Measurements from ENCODE around the gene KRTAP10-5. TPM values are rescaled to one million over a fixed set of nuclear protein-coding genes. Genes with fewer than 3 reads are reported as not detected.
"Not testable (repeated sequence)": the region's sequence is repeated elsewhere in the genome, so short reads cannot be mapped to it uniquely, and the experiment has no call there.

The KRTAP10-5 gene
- total RNA-seq, 1 experiment from 2014 or later: not detected

- ChIA-PET CTCF (interaction anchor here (1.2 kb wide), 1 partner anchor 135 kb away, joined by 3 read pairs; no protein-coding TSS in a partner anchor), POLR2A (no interaction called here)
- peak; percentile 7 for DNase-seq (ENCODE audit: low spot score)
- ATAC-seq: no peak
- Mint-ChIP-seq H3K4me3 (no peak within 1 kb of the TSS), H3K4me1 (peaks cover 51% of the 10 kb centered on the region), H3K36me3 (peaks cover 8% of the 10 kb centered on the region), H3K9me3 (peaks cover 14% of the 10 kb centered on the region), H3K27ac (0 out of 2 replicates have a peak within 1 kb of the TSS, but pooled peaks have one; percentile 25), H3K27me3 (ENCODE audit: low read depth) (peaks cover 5% of the 10 kb centered on the region; the same call in 1 of the 2 replicates)
- TF ChIP-seq, protein P1, sequence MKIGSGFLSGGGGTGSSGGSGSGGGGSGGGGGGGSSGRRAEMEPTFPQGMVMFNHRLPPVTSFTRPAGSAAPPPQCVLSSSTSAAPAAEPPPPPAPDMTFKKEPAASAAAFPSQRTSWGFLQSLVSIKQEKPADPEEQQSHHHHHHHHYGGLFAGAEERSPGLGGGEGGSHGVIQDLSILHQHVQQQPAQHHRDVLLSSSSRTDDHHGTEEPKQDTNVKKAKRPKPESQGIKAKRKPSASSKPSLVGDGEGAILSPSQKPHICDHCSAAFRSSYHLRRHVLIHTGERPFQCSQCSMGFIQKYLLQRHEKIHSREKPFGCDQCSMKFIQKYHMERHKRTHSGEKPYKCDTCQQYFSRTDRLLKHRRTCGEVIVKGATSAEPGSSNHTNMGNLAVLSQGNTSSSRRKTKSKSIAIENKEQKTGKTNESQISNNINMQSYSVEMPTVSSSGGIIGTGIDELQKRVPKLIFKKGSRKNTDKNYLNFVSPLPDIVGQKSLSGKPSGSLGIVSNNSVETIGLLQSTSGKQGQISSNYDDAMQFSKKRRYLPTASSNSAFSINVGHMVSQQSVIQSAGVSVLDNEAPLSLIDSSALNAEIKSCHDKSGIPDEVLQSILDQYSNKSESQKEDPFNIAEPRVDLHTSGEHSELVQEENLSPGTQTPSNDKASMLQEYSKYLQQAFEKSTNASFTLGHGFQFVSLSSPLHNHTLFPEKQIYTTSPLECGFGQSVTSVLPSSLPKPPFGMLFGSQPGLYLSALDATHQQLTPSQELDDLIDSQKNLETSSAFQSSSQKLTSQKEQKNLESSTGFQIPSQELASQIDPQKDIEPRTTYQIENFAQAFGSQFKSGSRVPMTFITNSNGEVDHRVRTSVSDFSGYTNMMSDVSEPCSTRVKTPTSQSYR (CRISPR knock-in tag; IDR thresholded peaks at IDR 0.05): no peak
Measured at GRCh38 chr21:44551340-44551961, 29.0 kb downstream of the KRTAP10-5 start, which contains the start of gene KRTAP10-2. TSS of gene KRTAP10-2 (minus strand) at chr21:44551505. CDS start at chr21:44551458, 47 bp downstream.

DNA sequence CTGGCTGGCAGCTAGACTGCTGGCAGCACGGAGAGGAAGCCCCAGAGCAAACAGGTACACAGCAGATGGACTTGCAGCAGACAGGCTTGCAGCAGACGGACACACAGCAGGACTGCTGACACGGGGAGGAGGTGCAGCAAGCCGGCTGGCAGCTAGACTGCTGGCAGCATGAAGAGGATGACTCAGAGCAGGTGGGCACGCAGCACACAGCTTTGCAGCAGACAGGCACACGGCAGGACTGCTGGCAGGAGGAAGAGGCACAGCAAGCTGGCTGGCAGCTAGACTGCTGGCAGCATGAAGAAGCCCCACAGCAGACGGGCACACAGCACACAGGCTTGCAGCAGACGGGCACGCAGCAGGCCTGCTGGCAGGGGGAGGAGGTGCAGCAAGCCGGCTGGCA is 29.6 kb downstream of the KRTAP10-5 start:
- Mint-ChIP-seq H3K27ac (no peak overlapping the region), H3K36me3 (peaks cover 8% of the 10 kb centered on the region), H3K9me3 (peaks cover 15% of the 10 kb centered on the region), H3K27me3 (ENCODE audit: low read depth) (peaks cover 5% of the 10 kb centered on the region; the same call in 1 of the 2 replicates), H3K4me1 (peaks cover 51% of the 10 kb centered on the region), H3K4me3 (no peak overlapping the region)
- ATAC-seq (no peak), DNase-seq (ENCODE audit: low spot score) (no peak)
- TF ChIP-seq MXD4 (CRISPR knock-in tag; IDR thresholded peaks at IDR 0.05; ENCODE audit: borderline replicate concordance) (no peak), KAT7 (CRISPR knock-in tag; IDR thresholded peaks at IDR 0.05; ENCODE audit: borderline replicate concordance) (no peak), FOXK1 (CRISPR knock-in tag; IDR thresholded peaks at IDR 0.05) (no peak), ZNF512 (CRISPR knock-in tag; IDR thresholded peaks at IDR 0.05; ENCODE audit: borderline replicate concordance) (no peak), JAZF1 (CRISPR knock-in tag; IDR thresholded peaks at IDR 0.05) (no peak), ESRRA (CRISPR knock-in tag; IDR thresholded peaks at IDR 0.05; ENCODE audit: borderline replicate concordance) (no peak), RORB (CRISPR knock-in tag; IDR thresholded peaks at IDR 0.05) (no peak), GRHL2 (CRISPR knock-in tag; IDR thresholded peaks at IDR 0.05; ENCODE audit: insufficient replicate concordance, severe bottlenecking) (no peak), CREM (CRISPR knock-in tag; IDR thresholded peaks at IDR 0.05) (no peak), GABPB1 (CRISPR knock-in tag; IDR thresholded peaks at IDR 0.05) (no peak), NR1H2 (CRISPR knock-in tag; IDR thresholded peaks at IDR 0.05) (no peak), ZNF121 (CRISPR knock-in tag; IDR thresholded peaks at IDR 0.05) (no peak), ZNF219 (CRISPR knock-in tag; IDR thresholded peaks at IDR 0.05; ENCODE audit: borderline replicate concordance) (no peak), NR2C2 (CRISPR knock-in tag; IDR thresholded peaks at IDR 0.05) (no peak)
- TF ChIP-seq, protein P2, sequence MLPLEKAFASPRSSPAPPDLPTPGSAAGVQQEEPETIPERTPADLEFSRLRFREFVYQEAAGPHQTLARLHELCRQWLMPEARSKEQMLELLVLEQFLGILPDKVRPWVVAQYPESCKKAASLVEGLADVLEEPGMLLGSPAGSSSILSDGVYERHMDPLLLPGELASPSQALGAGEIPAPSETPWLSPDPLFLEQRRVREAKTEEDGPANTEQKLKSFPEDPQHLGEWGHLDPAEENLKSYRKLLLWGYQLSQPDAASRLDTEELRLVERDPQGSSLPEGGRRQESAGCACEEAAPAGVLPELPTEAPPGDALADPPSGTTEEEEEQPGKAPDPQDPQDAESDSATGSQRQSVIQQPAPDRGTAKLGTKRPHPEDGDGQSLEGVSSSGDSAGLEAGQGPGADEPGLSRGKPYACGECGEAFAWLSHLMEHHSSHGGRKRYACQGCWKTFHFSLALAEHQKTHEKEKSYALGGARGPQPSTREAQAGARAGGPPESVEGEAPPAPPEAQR (CRISPR knock-in tag; IDR thresholded peaks at IDR 0.05): no peak
- TF ChIP-seq, protein P3, sequence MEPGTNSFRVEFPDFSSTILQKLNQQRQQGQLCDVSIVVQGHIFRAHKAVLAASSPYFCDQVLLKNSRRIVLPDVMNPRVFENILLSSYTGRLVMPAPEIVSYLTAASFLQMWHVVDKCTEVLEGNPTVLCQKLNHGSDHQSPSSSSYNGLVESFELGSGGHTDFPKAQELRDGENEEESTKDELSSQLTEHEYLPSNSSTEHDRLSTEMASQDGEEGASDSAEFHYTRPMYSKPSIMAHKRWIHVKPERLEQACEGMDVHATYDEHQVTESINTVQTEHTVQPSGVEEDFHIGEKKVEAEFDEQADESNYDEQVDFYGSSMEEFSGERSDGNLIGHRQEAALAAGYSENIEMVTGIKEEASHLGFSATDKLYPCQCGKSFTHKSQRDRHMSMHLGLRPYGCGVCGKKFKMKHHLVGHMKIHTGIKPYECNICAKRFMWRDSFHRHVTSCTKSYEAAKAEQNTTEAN (CRISPR knock-in tag; IDR thresholded peaks at IDR 0.05): no peak
- TF ChIP-seq, protein P4, sequence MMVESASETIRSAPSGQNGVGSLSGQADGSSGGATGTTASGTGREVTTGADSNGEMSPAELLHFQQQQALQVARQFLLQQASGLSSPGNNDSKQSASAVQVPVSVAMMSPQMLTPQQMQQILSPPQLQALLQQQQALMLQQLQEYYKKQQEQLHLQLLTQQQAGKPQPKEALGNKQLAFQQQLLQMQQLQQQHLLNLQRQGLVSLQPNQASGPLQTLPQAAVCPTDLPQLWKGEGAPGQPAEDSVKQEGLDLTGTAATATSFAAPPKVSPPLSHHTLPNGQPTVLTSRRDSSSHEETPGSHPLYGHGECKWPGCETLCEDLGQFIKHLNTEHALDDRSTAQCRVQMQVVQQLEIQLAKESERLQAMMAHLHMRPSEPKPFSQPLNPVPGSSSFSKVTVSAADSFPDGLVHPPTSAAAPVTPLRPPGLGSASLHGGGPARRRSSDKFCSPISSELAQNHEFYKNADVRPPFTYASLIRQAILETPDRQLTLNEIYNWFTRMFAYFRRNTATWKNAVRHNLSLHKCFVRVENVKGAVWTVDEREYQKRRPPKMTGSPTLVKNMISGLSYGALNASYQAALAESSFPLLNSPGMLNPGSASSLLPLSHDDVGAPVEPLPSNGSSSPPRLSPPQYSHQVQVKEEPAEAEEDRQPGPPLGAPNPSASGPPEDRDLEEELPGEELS (CRISPR knock-in tag; IDR thresholded peaks at IDR 0.05): no peak
- ChIA-PET CTCF (interaction anchor here (1.3 to 1.7 kb wide), 2 partner anchors 40 to 198 kb away, joined by 6 read pairs; no protein-coding TSS in a partner anchor), POLR2A (interaction anchor here (0.6 kb wide), 1 partner anchor 142 kb away, joined by 3 read pairs; no protein-coding TSS in a partner anchor)

DNA sequence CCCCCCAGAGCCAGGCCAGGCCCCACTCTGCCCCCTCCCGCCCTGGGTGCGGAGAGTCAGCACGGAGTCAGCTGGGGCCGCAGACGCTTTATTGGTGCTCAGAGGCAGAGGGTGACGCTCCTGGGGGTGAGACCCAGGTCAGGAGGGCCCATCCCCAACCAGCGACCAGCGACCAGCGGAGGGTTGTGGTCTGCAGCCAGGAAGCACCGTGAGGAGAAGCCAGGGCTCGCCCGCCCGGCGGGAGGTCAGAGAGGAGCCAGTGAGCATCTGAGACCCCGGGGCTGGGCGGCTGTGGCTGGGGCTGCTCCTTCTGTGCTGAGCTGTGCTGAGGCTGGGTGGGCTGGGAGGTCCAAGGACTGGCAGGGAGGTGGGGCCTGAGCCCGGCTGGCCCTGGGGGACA is 30.1 kb downstream of the KRTAP10-5 start:
- H3K36me3 Mint-ChIP-seq; H3K4me3 Mint-ChIP-seq; H3K27ac Mint-ChIP-seq; POLR2A ChIA-PET; H3K27me3 Mint-ChIP-seq (ENCODE audit: low read depth): not testable (repeated sequence)
- Mint-ChIP-seq H3K9me3 (peaks cover 20% of the 10 kb centered on the region), H3K4me1 (peaks cover 51% of the 10 kb centered on the region)
- ATAC-seq: peak; percentile 5; the same call in 1 of the 2 replicates
- CTCF ChIA-PET: interaction anchor here (1.3 to 1.7 kb wide), 4 partner anchors 30 to 199 kb away, joined by 3 to 6 read pairs (median 4); partner anchors contain the start of genes KRTAP10-5 and KRTAP10-6
- peak; percentile 23 for DNase-seq (ENCODE audit: low spot score)
